ENCODE data around the gene GPR37L1.
"Not testable (repeated sequence)": the region's sequence is repeated elsewhere in the genome, so short reads cannot be mapped to it uniquely, and the experiment has no call there.

The GPR37L1 gene

DNA sequence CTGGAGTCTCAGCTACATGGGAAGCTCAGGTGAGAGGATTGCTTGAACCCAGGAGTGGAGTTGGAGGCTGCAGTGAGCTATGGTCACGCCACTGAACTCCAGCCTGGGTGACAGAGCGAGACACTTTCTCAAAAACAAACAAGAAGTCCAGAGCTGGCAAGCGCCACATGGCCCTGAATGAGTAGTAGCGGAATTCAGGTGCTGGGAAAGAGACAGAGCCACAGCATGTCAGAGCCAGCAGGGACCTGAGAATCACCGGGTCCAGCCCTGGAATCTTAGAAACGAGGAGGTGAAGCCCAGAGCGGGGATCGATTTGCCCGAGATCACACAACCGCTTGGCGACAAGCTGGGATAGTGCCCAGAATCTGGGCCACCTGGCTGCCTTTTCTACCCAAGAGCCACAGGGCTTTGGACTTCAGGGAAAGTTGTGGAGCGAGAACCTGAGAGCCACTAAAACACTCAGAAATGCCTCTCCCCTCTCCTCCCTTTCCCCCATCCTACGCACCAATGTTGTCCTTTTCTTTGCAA lies 12.0 kb downstream of the GPR37L1 start:
- DNase-seq (ENCODE audit: low read depth) = no peak

DNA sequence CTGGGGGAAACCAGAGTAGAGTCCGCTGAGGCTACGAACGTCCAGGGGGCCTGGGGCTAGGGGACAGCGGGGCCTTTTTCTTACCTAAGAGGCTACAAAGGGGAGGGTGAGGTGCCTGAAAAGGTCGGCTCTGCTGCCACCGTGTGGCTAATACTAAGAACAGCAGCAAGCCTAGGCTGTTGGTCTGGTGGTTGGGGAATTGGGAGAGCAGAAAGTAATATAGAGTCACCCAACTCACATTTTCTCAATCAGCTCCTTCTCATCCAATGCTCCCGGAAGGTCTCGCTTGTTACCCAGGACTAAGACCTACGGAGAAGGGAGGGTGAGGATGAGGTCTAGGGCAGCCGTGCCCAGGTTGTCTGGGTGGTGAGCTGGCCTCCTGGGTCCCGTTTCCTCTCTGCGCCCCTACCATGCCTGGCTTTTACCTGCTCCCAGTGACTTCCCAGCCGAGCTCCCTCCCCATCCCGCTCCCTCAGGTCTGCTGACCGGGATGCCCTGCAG lies 12.6 kb downstream of the GPR37L1 start:
- DNase-seq (ENCODE audit: low read depth) = no peak

DNA sequence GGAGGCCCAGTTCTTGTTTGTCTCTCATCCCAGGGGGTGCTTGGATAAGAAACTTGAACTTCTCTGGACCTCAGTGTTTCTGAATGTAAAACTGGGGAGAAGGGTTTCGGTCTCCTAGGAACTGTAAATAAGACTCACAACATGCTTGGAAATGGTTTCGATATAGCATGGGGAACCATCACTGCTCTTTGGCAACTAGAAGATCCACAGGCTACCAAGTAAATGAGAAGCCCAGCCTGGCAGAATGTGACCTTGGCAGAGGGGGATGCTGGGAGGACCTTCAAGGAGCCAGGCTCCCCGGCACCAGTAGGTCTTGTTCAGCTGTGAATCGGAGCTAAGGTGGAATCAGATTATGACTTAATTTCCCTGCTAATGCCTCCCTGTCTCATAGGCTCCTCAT lies 18.1 kb downstream of the GPR37L1 start:
- no peak for DNase-seq (ENCODE audit: low read depth)

DNA sequence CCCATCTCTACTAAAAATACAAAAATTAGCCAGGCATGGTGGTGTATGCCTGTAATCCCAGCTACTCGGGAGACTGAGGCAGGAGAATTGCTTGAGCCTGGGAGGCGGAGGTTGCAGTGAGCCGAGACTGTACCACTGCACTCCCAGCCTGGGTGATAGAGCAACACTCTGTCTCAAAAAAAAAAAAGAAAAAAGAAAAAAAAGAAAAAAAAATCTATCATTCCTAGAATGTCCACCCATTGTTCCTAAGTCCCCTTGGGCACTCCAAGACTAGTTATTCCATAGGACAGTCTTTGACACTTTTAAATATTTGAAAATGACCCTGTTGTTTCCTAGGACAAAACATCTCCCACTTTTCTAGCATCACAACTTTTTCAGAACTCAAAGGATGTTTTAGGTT lies 18.8 kb downstream of the GPR37L1 start:
- DNase-seq (ENCODE audit: low read depth) = not testable (repeated sequence)

DNA sequence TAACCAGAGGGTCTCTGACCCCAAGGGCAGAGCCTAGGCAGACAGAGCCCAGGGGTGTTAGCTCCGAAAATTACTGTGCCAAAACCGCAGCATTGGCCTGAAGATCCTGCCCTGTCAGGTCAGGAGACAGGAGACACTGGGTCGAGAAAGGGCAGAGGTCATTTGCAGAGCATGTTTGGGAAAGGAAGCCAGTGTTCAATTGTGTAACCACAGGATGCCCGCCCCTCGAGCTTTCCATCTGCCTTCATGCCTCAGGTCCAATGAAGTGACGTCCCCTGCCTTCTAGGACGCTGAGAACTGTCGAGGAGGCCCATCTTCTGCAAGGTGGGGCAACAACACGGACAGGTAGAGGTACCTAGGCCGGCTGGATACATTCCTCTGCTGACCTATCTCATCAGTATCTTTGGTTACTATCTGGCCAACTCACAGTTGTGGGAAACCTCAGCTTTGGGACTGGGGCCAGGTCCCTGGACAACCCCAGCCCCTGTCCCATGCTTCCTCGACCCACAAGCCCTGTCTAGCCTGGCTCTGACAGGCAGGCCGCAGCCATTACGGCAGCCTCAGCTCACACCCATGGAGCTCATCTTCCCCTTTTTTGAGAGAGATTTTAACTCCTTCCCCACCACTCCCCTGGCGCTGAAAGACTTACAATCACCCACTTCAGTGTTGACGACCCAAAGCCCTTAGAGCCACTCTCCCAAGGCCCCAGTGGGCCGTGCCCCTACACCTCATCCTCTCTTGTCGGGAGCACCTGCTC lies 20.5 kb downstream of the GPR37L1 start:
- no peak for DNase-seq (ENCODE audit: low read depth)

DNA sequence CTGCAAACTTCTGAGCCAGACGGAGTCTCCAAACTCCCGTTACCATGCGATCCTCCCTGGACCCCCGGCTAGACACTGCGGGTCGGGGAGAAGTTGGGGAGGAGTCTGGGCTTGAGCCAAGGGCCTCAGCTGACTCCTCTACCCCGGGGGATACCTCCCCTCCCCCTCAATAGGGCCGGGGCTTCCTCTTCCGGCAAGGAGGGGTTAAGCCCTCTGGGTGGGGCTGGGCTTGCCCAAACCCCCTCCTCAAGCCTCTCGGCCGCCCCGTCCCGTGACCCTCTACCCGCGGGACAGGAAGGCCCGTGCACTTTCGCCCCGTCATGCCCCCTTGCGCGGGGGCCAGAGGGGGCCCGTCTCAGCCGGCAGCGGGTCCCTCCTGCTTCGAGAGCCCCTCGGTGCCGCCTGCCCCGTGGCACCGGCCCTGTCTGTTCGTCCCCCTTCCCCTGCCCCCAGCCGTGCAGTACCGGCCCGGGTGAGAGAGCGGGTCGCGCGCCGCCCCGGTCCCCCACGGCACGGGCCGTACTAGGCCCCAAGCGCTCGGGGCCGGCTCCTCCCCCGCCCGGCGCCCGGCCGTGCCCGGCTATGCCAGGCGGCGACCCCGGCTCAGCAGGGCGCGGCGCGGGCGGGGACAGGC lies 21.2 kb downstream of the GPR37L1 start:
- DNase-seq (ENCODE audit: low read depth) = peak; percentile 87

DNA sequence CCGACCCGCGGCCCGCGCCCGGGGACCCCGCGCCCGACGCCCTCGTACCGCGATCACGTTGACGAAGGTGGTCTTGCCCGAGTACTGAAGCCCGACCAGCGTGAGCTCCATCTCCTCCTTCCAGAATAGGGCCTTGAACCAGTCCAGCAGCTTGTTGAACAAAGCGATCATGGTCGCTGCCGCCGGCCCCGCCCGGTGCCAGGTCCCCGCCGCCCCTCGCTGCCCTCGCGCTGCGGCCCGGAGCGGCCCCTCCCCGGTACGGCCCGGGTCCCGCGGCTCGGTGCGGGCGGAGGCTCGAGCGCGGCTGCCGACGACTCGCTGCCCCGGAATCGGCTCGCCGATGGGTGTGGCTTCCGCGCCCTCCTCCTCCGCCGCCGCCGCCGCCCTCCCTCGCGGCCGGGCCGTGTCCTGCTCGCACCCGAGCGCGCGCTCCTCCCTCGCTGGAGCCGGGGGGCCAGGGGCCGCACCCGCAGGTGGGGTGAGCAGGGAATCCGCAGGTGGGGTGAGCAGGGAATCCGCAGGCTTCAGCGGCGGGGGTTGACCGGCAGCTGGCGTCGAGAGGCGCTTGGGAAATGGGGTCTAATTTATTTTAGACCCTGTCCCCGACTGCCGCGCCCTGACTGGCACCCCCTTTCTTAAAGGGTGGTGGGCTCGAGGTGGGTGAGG lies 21.8 kb downstream of the GPR37L1 start, which contains the start of gene ARL8A:
ARL8A (minus strand) TSS at position 336 of the 666 bp plus-strand sequence; CDS start at position 171, 165 bp downstream.
- no peak for DNase-seq (ENCODE audit: low read depth)

DNA sequence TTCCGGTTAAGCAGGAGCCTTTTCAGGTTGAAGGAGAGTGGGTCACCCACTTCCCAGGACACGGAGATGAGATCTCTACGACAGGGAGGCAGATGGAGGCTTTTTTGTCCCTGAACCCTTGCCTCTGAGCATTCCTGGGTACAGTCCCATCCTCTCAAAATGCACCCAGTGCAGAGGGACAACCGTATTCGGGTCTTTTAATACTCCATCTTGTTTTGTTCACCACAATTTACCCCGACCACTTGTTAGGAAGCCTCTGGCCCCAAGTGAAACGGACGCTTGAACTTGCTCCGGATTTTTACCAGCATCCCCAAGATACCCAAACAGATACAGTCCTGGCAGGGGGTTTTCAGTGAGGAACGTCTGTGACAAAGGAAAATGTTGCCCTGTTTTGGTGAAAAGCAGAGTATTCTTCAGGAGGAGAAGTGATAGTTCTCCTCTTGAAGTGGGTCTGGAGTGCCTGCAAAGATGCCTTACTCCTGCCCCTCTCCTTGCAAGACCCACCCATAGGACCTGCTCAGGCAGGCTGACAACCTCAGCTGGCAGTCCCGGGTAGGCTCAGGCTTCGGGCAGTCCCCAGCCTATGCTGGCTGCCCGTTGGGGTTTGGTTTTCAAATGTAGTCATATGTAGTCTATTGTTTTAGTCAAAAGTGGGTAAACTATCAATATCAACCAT lies 22.5 kb downstream of the GPR37L1 start:
- no peak for DNase-seq (ENCODE audit: low read depth)

DNA sequence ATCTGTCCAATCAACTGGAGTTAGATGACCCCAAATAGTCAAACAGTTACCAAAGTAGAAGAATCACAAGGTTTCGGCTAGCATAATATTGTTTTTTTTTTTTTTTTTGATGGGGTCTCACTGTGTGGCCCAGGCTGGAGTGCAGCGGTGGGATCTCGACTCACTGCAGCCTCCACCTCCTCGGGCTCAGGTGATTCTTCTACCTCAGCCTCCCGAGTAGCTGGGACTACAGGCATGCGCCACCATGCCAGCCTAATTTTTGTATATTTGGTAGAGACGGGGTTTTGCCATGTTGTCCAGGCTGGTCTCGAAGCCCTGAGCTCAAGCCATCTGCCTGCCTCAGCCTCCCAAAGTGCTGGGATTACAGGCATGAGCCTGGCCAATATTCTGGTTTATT lies 23.0 kb downstream of the GPR37L1 start:
- not testable (repeated sequence) for DNase-seq (ENCODE audit: low read depth)

DNA sequence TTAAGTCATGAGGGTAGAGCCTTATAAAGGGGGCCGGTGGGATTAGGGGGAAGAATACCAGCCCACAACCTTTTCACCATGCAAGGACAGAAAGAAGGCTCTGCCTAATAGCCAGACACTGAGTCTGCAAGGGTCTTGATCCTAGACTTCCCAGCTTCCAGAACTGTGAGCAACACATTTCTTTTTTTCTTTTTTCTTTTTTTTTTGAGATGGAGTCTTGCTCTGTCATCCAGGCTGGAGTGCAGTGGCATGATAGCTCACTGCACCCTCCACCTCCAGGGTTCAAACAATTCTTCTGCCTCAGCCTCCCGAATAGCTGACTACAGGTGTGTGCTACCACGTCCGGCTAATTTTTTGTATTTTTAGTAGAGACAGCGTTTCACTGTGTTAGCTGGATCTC lies 23.6 kb downstream of the GPR37L1 start:
- DNase-seq (ENCODE audit: low read depth) = no peak

DNA sequence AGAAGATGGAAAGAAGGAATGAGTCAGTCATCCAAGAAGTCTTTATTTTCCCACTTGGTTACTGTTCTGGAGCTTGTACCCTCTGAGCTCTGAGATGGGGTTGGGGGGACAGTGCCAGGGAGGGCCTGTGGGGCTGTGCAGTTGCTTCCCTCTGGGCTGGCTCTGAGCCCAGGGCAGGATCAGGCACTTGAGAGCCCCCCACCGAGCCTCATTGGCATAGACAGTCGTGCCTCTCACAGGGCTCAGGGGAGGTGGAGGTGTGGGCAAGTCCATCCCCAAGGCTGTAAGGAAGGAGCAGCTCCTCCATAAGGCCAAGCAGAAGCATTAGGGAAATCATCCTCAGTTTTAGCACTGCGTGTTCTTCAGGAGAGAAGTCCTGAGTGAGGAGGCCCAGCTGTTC lies 24.3 kb downstream of the GPR37L1 start:
- DNase-seq (ENCODE audit: low read depth) = no peak

DNA sequence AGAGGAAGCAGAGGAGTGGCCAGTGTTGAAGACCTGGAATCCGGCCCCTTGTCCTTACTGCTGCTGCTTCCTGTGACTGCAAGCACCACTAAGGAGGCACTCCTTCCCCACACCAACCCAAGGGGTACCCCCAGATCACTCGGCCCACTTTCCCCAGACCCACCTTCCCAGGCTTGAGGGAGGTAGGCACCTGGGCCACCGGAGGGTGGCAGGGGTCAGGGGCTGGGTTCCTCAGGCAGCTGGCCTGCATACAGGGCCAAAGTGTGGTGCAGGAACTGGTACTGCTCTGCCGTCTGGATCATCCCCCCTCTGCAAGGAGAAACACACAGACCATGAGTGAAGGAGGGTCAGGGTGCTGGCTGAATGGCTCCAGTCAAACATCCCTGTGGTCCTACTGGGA lies 25.7 kb downstream of the GPR37L1 start:
- no peak for DNase-seq (ENCODE audit: low read depth)

DNA sequence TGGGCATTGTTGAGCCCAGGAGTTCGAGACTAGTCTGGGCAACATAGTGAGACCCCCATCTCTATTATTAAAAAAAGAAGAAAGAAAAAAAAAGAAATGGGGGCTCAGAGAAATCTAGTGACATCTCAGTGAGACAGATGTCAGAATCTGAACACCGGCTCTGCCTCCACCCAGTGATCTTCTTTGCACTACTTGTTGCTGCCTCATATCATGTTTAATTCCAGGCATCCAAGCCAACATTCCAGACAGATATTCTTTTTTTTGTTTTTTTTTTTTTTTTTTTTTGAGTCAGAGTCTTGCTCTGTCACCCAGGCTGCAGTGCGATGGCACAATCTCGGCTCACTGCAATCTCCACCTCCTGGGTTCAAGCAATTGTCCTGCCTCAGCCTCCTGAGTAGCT lies 26.8 kb downstream of the GPR37L1 start:
- DNase-seq (ENCODE audit: low read depth) = no peak

DNA sequence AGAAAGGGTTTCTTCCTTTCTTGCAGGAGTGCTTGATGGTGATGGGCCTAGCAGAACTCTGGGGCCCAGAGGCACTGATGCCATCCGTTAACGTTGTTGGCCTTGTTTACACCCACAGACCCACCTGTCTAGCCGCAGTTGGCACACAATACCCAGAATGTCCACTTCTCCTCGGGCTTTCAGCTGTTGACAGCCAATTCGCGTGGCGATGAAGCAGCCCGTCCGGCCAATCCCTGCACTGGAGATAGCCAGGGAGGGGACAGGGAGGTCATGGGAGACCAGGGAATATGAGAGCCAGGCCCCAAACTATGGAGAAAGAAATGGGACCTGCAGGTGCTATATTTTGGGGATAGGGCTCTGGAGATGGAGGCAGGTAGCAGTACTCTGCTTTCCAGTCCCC lies 27.5 kb downstream of the GPR37L1 start:
- no peak for DNase-seq (ENCODE audit: low read depth)

DNA sequence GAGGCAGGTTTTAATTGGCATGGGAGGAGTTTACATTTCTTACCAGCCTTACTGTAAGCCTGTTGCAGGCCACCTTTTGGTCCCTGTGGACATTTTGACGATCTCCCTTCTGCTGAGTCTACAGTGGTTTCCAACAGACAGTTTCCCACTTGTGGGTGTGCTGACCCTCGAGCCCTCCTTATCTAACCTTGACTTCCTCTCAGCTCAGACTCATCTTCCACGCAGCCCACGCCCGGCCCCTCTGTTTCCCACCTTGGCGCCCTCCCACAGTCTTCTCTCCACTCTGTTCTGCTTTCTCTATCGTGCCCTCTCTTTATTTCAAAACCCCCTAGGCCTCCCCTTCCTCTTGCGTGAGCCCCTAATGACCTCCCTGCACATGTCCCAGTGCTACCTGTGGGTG lies 27.9 kb downstream of the GPR37L1 start:
- DNase-seq (ENCODE audit: low read depth) = no peak

DNA sequence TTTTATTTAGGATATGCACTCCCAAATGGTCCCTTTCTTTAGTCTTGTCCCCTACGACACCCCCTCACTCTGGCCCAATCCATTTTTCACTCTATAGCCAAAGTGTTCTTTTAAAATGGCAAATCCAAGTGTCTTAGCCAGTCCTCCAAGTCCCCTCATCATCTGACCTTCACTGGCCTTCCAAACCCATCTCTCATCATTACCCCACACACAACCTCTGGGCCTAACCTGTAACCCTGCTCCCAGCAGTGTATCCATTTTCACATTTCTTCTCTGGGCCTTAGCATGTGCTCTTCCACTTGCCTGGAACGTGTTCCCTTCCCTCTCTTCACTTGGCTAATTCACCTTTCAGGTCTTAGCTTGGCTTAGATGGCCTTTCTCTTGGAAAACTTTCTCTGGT lies 28.3 kb downstream of the GPR37L1 start:
- DNase-seq (ENCODE audit: low read depth) = no peak

DNA sequence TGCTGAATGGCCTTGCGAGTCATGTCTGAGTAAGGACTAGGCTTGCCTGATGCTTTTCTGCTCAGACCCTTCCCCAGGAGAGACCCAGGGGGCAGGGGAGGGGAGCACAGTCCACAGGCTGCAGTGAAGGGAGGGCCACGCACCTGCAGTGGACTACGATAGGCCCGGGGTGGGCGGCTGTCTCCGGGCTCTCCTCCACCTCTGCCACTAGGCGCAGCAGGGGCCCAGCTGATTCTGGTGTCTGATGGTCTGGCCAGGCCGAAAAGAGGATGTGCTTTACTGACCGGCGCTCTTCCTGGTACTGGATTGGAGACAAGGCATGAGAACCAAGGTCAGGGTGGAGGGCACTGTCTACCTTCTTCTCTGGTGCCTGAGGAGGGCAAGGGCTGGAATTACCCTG lies 29.7 kb downstream of the GPR37L1 start:
- DNase-seq (ENCODE audit: low read depth) = no peak

DNA sequence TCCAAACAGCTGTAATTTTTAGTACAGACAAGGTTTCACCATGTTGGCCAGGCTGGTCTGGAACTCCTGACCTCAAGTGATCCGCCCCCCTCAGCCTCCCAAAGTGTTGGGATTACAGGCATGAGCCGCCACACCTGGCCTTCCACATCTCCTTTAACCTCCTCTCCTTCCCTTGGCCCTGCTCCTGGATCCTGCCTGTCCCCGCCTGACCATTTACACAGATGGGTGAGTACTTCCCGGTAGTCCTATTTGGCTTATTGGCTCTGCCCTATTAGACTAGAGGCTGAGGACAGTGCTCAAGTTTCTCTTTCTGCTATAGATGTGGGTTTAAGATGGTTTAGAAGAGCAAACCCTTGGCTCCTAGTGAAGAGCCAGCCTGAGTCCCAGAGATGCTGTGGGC lies 30.6 kb downstream of the GPR37L1 start:
- no peak for DNase-seq (ENCODE audit: low read depth)

DNA sequence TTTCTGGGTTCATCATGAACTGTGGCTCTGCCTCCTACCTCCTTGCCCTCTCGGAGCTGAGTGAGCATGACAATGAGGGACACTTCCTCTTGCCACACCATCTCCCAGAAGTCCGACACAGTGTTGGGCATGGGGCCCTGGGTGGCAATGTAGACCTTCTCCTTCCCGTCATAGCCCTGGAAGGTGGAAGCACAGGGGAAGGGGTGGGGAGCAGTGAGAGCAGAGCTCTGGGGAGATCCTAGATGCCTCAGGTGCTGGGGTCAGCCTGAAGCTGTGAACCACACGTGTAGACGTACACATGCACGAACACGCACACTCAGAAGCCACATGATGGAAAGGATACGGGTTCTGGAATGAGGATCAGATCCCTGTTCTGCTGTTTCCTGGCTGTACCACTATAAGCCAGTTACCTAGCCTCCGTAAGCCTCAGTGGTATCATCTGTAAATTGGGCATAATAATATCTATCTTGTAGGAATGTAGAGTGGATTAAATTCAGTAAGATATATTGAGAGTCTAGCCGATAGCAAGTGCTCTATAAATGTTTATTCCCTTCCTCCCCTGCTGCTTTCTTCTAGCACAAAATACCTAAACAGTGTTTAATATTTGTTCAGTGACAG lies 31.5 kb downstream of the GPR37L1 start:
- DNase-seq (ENCODE audit: low read depth) = no peak

DNA sequence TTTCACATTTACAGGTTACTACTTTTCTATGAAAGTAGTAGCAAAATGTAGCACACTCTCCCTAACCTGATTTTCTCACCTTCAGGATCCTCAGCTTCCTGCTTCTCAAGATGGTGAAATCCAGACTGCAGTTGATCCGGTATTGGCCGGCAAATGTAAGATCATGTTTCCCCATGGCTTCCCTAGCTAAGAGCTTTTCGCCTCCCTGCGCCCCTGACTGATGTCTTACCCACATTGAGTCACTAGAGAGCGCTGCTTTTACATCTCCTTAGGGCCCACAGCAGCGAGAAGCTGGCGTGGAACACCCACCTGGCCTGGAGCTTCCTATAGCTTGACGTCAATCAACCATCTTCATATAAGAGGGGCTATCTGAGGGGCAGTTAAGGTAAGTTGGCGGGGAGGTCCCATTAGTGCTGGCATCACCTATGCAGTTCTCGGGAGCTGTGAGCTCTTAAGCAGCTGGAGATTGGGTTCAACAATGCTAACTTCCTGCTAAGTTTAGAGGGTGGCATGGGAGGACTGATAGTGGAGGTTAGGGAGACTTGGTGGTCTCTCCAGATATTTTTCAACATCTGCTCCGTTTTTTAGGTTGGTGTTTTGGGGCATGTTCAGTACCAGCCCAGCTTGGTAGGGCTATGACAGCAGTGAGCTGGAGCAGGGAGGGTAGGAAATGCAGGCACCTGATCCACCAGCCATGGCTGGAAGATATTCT lies 32.2 kb downstream of the GPR37L1 start:
- no peak for DNase-seq (ENCODE audit: low read depth)

DNA sequence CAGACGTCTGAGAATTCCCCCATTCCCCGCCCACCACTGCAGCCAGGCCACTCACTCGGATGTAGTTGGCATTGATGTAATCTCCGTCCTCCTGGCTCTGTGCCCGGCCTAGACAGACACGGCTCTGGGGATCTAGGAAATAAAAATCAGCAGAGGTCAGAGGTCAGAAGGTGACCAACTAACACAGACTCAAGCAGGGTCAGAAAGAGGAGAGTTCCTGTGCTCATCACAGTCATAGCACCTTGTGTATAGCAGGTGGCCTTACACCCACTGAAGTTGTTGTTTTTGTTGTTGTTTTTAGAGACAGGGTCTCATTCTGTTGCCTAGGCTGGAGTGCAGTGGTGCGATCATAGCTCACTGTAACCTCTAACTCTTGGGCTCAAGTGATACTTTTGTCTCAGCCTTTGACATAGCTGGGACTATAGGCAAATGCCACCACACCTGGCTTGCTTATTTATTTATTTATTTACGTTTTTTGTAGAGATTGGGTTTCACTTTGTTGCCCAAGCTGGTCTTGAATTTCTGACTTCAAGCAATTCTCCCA lies 32.8 kb downstream of the GPR37L1 start:
- no peak for DNase-seq (ENCODE audit: low read depth)

Data from CMK (cell line).